GM12892 (cell line): ENCODE data around the gene ZNF692.

Experiments used
- DNase-seq: peaks from one replicate; pipeline ENCODE4 v3.0.0; 2011; ENCODE audit not compliant: insufficient read length
- FAIRE-seq: peaks from 2 replicates; lab custom pipeline; 2011; peaks lifted over from hg19 to GRCh38; lab: Jason Lieb, UNC
- POLR2A ChIP-seq: IDR thresholded peaks from 2 replicates; pipeline ENCODE4 v1.6.1; 2011; ENCODE audit warnings: low read depth, low read length, control low read depth
- POLR2AphosphoS5 ChIP-seq: IDR thresholded peaks from 2 replicates; pipeline ENCODE4 v1.6.1; 2011; ENCODE audit warnings: low read depth, low read length, control low read depth
- TAF1 ChIP-seq: IDR thresholded peaks from 2 replicates; pipeline ENCODE4 v1.6.1; 2011; ENCODE audit warnings: low read depth, mild to moderate bottlenecking, control low read depth, low read length, borderline replicate concordance

ZNF692 gene

GRCh38 chr1:248852481-248853405 is 6.1 kb downstream of the ZNF692 start:
- DNase-seq: no peak
- TF ChIP-seq POLR2AphosphoS5 (no peak), POLR2A (0 out of 2 replicates have a peak, but pooled peaks have one; percentile 2)
- no peak for FAIRE-seq

DNA sequence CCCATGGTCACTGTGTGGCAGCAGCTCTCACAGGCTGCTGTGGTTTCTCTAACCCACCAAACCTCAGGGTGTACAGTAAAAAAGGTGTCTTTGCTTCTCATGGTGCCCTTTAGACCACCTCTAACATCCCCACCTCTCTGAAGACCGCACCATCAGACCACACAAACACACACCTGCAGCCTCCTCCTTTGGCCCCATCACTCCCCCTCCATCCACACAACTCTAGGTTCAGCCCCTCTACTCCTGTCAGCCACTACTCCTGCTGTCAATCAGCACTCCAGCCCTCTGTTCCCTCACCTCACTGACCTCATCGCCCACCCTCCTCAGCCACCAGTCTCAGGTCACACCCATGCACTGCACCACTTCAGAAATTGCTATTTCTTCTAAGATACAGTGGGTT is 7.5 kb downstream of the ZNF692 start:
- DNase-seq: no peak
- no peak for FAIRE-seq
- TF ChIP-seq TAF1 (no peak), POLR2AphosphoS5 (peak; percentile 52; the same call in 1 of the 2 replicates)

DNA sequence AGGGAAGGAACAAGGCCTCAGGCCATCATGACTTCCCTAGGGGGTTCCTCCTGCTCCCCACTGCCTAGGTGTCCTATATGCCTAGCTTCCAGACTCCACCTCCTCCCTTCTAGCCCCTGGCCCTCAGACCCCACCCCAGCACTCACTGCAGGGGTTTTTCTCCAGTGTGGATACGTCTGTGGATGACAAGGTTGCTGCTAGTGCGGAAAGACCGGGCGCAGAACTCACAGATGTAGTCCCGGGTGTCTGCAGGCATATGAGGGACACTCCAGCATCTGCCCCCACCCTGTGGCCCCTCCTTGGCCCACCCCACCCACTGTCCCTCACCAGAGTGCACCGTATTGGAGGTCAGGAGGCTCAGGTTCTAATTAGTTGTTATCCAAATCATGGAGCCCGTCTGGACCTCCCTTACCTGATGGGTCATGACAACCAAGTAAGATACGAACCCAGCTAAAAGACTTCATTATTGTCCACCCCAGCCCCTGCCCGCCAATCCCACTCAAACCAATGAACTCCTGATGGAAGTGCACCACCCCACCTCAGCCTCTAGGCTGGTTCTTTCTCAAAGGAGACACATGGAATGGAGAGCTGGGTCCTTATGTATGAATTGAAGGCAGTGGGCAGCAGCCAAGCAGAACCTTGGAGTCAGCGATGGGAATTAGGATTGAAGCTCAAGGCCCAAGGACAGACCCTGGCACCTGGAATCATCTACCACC is 8.2 kb downstream of the ZNF692 start:
- TF ChIP-seq POLR2AphosphoS5: no peak
- TF ChIP-seq POLR2A: no peak
- no peak for TF ChIP-seq TAF1
- DNase-seq (no peak), FAIRE-seq (no peak)

- DNase-seq (no peak), FAIRE-seq (no peak)
- no peak for TF ChIP-seq POLR2AphosphoS5
- TF ChIP-seq POLR2A: no peak
- no peak for TF ChIP-seq TAF1
Measured at GRCh38 chr1:248850124-248850523, 8.8 kb downstream of the ZNF692 start.

GRCh38 chr1:248849637-248850036 is 9.2 kb downstream of the ZNF692 start:
- no peak for FAIRE-seq
- no peak for DNase-seq
- no peak for TF ChIP-seq POLR2AphosphoS5

GRCh38 chr1:248849152-248849551 is 9.7 kb downstream of the ZNF692 start:
- DNase-seq (no peak), FAIRE-seq (no peak)
- TF ChIP-seq POLR2A: no peak
- TF ChIP-seq POLR2AphosphoS5: no peak
- no peak for TF ChIP-seq TAF1

DNA sequence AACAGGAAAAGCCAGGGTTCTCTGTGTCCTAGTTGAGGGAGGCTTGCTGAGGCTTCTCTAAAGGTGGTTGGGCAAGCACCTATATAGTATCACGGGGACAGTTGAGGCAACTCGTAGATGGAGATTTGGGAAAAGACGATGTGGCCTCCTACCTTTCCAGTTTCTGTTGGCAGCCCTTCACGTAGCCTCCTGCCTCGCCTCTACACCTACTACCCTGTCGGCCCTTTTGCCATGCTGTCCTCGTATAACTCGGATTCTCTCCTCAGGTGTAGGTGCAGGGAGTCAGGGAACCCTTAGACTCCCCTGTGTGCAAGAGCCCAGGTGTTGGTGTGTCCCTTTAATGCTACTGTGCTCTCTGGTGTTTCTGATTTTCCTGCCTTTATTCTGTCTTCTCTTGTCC is 10.3 kb downstream of the ZNF692 start:
- no peak for TF ChIP-seq POLR2A
- TF ChIP-seq TAF1: no peak
- no peak for TF ChIP-seq POLR2AphosphoS5
- DNase-seq (no peak), FAIRE-seq (no peak)

- TF ChIP-seq TAF1 (no peak), POLR2AphosphoS5 (no peak), POLR2A (no peak)
- DNase-seq: no peak
- no peak for FAIRE-seq
Measured at GRCh38 chr1:248847956-248848561, 10.8 kb downstream of the ZNF692 start.

DNA sequence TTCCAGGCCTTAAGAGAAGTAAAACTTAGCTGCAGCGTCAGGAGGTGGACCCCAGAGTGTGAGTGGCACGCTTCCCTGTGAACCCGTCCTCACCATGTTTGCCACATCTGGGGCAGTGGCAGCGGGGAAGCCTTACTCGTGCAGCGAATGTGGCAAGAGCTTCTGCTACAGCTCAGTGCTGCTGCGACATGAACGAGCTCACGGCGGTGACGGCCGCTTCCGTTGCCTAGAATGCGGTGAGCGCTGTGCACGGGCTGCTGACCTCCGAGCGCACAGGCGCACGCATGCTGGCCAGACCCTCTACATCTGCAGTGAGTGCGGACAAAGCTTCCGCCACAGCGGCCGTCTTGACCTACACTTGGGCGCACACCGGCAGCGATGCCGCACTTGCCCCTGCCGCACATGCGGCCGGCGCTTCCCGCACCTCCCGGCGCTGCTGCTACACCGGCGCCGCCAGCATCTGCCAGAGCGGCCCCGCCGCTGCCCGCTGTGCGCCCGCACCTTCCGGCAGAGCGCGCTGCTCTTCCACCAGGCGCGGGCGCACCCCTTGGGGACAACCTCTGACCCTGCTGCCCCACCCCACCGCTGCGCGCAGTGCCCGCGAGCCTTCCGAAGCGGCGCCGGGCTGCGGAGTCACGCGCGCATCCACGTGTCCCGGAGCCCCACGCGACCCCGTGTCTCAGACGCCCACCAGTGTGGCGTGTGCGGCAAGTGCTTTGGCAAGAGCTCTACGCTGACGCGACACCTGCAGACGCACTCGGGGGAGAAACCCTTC is 11.5 kb downstream of the ZNF692 start:
- no peak for TF ChIP-seq POLR2A
- no peak for TF ChIP-seq POLR2AphosphoS5
- no peak for TF ChIP-seq TAF1
- FAIRE-seq (no peak), DNase-seq (no peak)

GRCh38 chr1:248844526-248844925 is 14.4 kb downstream of the ZNF692 start:
- DNase-seq (no peak), FAIRE-seq (no peak)
- TF ChIP-seq POLR2AphosphoS5 (no peak), TAF1 (no peak), POLR2A (no peak)

DNA sequence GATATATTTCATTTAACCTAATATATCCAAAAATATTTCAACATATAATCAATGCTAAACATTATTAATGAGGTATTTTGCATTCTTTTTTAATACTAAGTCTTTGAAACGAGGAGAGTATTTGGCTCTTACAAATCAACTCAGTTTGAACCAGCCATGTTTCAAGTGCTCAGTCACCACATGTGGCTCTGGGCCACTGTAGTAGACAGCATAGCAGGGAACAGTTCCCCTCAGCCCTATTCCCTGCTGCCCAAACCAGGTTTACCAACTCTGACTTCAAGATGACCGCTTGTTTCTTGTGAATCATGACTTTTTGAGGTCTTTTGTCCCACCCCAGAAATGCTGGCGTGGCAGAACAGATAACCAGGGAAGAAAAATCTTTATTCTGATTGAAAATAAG is 15.2 kb downstream of the ZNF692 start:
- no peak for TF ChIP-seq POLR2AphosphoS5
- no peak for TF ChIP-seq TAF1
- no peak for TF ChIP-seq POLR2A
- DNase-seq (no peak), FAIRE-seq (no peak)
